NCI-H748 (cell line): ENCODE data around the gene CYB5A.
A peak's percentile ranks its signal among the peaks of the same experiment; 100 is the strongest.
"Not testable (repeated sequence)": the region's sequence is repeated elsewhere in the genome, so short reads cannot be mapped to it uniquely, and the experiment has no call there.

ENCODE experiments used
- DNase-seq: peaks from one replicate; lab custom pipeline; 2025; ENCODE audit not compliant: unreplicated experiment; lab: John Stamatoyannopoulos, UW

Gene CYB5A

DNA sequence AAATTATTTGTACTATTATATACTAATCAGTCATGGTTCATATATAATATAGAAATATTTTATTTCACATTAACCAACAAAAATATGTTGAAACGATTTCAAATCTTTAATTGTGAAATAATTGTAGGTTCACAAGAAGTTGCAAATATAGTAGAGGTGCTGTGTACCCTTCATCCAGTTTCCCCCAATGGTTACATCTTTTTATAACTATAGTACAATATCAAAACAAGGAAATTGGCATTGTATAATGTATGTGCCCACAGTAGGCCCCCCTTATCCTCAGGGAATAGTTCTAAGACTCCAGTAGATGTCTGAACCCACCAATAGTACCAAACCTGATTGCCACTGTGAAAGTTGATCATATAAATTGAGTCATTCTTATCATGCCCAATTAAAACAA, 7.4 kb upstream of the CYB5A start:
- DNase-seq, result no peak

DNA sequence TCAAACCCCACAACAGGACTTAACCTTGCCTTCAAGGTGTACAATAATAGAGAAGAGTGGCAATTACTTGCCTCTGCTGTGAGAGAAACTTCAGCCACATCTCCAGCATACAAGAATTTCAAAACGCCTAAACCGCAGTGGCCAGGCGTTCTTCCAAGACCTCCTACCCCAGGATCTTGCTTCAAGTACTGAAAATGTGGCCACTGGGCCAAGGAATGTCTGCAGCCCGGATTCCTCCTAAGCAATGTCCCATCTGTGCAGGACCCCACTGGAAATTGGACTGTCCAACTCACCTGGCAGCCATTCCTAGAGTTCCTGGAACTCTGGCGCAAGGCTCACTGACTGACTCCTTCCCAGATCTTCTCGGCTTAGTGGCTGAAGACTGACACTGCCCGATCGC, 2.8 kb upstream of the CYB5A start:
- no peak for DNase-seq

DNA sequence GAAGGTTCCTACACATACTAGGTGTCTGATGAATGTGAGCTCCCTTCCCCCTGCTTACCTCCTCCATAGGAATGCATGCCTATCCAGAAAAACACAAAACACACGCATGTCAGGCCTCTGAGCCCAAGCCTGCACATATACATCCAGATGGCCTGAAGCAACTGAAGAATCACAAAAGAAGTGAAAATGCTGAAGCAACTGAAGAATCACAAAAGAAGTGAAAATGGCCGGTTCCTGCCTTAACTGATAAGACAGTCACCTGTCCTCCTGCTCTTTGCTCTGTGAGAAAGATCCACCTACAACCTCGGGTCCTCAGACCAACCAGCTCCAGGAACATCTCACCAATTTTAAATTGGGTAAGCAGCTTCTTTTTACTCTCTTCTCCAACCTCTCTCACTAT, 1.2 kb upstream of the CYB5A start:
- DNase-seq, result not testable (repeated sequence)

DNA sequence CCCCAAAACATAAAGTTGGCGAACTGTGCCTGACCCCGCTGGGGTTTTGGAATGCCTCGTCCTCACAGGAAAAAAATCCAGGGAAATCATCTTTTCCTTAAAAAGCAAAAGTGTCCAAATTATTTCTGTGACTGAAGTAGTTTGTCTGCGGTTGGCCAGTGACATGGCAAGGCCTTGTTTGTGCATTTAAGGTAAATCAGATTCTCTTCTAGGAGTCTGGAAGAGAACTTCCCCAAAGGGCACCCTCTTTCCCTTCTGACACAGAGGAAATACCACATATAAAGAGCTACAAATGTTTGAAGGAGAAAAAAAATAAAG, 737 bp upstream of the CYB5A start:
- no peak for DNase-seq

DNA sequence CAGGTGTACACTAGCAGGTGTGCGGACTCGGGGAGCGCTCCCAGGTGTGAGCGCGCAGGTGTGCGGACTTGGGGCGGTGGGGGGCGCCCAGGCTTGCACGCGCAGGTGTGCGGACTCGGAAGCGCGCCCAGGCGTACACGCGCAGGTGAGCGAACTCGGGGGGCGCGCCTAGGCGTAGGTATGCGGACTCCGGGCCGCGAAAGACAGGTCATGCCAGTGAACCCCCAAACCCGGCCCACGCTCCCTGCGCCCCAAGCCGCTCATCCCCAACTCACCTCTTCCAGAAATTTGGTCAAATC, 342 bp downstream of the CYB5A start:
- DNase-seq, result no peak

DNA sequence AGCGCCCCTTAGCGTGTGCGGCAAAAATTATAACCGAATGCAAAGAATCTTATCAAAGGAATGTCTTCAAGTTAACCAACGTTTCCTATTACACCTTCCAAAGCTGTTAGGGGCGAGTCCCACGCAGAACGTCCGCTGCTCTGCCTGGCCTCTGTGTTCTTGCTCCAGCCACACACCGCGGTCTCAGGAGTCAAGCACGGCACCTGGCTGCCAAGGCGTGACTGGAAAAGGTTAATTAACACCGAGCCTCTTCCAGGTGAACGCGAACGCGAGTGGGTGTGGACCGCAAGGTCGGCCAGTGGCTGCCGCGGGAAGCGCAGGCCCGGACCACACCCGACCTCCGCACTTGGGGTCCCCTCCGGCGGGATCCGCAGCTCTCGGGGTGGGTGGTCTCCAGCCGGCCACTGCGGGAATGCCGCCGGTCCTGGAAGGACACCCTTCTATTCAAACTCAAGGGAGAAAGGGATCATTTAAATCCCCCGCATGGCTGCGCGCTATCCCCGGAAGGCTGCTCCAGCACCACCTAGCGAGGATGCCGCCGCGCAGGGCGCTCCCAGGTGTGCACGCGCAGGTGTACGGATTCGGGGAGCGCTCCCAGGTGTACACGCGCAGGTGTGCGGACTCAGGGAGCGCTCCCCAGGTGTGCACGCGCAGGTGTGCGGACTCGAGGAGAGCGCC, 830 bp downstream of the CYB5A start:
- DNase-seq, result peak; percentile 92

DNA sequence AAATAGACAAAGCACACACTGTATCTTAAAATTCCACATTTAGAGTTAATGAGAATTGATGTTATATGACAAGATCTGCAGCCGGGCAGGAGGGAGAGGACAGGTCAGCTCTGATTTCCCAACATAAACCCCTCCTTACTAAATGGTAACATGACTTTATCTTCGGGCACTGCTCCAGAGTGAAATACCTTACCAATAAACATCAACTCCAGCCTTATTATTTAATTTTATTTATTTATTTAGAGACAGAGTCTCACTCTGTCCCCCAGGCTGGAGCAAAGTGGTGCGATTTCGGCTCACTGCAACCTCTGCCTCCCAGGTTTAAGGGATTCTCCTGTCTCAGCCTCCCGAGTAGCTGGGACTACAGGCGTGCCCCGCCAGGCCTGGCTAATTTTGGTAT, 1.7 kb downstream of the CYB5A start:
- no peak for DNase-seq

DNA sequence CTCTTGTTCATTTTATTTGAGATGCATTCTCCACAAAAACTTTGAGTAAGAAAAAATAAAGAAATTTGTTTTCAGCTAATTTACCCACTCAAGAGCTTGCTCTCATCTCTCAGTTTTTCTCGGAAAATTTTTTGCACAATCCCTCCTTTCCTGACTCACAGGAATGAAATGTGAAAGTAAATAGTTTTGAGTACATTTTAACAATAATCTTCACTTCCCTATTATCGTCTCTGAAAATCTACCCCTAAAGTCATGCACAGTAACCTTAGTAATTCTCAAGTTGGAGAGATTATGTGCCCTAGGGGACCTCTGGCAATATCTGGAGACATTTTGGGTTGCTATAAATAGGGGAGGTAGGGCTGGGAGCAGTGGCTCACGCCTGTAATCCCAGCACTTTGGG, 2.6 kb downstream of the CYB5A start:
- DNase-seq, result no peak

DNA sequence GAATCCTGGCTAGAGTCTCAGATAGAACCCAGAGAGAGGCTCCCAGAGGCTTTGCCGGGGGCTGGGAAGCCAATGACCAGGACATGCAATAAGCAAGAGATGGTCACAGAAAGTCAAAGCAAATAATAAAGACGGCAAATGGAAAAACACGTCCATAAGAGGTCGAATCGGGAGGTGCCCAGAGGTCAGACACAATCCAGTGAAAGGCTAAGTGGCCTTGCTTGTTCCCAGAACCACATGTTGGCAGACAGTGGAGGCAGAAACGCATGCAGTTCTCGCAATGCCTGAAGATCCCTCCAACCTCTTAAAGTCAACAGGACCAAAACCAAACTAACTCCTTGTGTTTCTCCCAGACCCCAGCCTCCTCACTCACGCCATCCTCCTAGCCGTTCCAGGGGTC, 3.0 kb downstream of the CYB5A start:
- peak; percentile 8 for DNase-seq

DNA sequence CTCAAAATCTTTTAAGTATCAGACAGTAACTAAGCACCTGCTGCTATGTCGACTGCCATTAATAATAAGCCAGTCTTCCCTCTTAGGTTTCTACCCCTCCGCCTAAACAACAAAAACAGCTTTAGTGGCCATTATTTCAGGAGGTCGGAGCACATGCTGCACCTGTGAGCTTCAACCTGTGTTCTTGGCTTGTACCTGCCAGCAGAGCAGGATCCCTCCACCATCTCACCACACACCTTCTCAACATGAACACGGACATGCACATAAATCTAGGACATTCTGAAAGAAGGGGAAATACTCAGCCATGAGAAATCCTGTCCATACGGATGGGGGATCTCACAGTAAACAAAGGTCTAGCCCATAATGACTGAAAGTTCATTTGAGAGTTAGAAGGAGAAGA, 3.7 kb downstream of the CYB5A start:
- peak; percentile 77 for DNase-seq

DNA sequence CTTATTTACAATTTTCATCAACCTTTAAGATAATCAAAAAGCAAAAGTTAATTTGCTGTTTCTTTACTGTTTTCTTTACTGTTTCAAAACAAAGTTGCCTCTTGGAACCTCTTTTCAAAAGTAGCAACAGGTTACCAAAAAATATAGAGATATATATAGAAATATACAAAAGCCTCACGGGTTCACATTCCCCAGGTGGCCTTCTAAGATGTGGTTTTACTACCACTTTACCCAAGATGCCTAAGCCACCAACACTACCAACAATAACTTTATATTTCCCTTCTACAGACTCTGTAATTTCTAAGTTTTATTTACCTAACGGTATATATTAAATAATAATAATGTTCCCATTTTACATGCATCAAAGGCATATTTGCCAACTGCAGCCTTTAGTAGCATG, 4.9 kb downstream of the CYB5A start:
- DNase-seq, result no peak

DNA sequence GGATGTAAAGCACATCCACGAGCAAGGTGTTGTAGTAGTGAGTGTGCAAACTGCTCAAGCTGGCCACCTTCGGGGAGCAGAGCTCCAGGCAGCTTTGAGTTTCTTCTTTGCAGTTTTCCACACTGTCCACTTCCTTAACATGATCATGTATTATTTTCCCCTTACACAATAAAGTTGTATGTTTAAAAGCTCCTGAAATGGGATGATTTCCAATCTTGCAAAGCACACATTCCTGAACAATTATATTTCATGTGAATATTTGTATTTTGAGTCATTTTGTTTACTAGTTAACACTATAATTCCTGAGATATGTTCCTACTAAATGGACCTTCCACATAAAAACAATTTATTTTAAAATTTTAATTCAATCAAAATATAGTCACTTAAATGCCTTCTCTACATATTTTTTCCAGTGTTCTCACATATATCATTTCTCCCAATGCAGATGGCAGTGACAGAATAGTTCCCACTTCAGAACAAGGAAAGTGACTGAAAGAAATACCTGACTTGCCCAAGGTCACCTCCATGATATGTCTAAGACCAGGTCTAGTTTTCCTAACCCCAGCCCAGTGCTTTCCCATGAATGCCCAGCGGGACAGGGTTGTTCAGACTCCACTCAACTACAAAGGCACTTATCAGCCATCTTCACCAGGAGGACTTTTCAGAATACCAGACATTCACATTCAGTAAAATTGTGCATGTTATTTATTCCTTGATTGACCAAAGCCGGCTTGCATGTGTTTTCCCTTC, 5.5 kb downstream of the CYB5A start:
- DNase-seq, result no peak

DNA sequence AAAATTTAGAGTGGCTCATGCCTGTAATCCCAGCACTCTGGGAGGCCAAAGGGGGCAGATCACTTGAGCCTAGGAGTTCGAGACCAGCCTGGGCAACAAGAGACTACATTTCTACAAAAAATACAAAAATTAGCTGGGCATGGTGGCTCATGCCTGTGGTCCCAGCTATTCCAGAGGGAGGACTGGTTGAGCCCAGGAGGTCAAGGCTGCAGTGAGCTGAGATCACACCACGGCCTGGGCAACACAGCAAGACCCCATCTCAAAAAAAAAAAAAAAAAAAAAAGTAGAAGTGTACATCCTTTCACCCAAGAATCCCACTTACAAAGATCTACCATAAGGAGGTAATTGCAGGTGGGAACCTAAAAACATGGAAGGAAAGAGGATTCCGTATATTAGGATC, 6.2 kb downstream of the CYB5A start:
- DNase-seq, result not testable (repeated sequence)

DNA sequence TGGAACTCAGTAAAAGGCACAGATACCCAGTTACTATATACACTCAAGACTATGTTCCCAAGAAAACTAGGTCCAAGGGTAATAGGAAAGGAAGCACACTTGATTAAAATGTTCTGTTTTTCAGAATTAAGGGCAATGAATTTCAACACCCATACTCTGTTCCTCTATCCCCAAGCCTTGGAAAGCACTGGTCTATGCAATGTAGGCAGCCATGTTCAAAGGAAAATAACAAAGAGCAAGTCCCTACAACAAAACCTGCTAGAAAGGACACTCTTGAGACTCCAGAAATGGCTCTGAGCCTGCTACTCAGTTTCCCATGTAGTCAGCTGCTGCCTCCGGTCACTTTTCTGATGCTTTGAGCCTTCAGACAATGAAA, 6.8 kb downstream of the CYB5A start:
- peak; percentile 21 for DNase-seq

DNA sequence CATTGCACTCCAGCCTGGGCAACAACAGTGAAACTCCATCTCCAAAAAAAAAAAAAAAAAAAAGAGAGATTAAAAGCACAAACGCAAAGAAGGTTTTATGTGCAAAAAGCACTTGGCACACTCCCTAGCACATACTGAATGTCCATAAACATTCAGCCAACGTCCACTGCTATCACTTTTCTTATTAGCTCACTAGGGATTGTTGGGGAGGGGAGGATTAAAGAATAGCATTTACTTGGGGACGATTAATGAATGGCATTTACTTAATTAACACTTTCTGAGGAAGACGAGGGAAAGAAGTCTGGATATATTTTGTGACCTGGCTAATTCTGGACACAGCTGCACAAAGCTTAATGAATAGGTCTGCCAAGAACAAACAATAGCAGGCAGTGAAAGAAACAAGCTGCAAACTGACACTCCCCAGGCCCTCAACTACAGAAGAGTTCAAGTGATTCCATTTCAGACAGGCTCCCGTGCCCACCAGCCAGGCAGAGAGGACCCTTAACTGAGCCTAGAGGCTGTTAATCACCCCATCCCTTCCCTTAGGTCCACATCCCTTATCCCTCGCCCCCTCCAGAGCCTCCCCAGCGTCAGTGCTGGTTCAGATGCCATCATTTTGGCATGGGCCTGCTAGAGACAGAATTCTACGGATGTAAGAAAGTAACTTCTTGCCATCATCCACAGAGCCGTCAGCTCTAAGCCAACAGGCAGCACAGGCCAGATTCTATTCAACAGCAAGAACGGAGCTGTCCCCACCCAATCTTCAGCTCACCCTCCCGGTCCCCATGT, 7.4 kb downstream of the CYB5A start:
- DNase-seq, result peak; percentile 86

DNA sequence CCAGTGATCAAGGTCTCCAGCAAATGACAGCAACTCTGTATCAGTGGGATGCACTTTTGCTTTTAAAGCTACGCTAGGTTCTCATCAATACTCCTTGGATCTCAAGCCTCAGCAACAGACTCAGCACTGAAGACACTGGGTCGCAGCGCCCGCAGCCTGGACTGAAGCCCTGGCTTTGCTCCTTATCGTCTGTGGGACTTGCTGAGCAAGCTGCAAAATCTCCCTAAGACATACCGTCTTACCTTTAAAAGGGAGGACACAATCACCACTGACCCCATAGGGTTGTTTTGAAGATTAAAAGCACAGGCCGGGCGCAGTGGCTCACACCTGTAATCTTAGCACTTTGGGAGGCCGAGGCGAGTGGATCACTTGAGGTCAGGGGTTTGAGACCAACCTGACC, 8.1 kb downstream of the CYB5A start:
- DNase-seq, result no peak

DNA sequence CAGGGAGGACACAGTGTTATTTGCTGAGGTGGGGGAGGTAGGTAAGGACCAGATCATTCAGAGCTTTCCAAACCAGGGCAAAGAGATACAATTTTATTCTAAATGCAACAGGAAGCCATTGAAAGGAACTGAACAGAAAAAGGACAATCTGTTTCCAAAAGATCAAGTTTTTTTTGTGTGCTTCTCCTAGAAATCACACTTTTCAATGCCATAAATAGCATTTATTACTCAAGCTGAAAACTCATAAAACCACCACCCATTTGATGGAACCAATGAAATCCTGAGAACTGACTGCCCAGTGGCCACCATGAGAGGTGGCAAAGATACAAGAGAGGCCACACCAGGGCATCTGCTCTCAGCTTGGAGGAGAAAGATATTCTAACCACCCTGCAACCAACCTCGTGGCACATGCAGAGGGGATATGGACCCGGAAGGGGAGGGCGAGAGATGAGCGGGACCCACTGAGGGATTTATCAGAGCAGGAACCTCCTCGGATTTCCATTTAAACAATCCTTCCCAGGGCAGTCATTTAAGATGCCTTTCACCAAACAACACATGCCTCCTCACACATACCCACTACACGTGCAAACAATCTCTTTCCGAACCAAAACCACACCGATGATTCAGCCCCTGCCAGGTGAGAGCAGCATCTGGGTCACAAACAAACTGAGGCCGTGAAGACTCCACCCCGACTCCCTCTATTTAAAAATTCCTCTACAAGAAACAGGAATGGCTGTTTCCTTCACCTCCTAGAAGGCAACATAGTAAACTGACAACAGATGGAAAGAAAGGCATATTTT, 8.8 kb downstream of the CYB5A start:
- no peak for DNase-seq

DNA sequence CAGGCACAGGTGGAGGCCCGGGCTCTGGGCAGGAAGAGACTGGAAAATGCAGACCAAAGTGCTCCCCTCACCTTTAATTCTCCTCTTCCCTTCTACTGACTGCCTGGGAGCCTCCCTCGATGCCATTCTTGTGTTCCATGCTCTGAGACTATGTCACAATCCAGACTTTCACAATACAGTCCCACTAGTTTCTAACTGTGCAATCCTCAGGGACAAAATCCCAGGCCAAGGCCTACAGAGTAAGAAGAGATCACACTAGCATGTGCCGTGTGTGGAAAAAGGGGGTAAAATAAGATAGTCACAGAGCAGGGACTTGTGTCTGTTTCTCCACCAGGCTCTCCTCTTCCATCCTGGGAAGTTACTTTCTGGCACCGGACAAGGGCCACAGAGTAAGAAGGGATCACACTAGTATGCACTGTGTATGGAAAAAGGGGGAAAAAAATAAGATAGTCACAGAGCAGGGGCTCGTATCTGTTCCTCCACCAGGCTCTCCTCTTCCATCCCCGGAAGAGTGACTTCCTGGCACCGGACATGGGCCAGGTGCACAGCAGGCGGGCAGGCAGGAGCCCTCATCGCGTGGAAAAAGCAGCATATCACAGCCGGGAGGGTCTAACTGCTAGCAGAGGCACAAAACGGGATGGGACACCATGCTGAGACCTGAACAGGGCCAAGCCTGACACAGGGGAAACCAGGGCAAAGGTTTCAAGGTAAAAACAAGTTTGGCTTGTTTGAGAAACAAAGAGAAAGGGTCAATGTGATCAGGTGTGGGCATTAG, 9.6 kb downstream of the CYB5A start:
- peak; percentile 86 for DNase-seq

DNA sequence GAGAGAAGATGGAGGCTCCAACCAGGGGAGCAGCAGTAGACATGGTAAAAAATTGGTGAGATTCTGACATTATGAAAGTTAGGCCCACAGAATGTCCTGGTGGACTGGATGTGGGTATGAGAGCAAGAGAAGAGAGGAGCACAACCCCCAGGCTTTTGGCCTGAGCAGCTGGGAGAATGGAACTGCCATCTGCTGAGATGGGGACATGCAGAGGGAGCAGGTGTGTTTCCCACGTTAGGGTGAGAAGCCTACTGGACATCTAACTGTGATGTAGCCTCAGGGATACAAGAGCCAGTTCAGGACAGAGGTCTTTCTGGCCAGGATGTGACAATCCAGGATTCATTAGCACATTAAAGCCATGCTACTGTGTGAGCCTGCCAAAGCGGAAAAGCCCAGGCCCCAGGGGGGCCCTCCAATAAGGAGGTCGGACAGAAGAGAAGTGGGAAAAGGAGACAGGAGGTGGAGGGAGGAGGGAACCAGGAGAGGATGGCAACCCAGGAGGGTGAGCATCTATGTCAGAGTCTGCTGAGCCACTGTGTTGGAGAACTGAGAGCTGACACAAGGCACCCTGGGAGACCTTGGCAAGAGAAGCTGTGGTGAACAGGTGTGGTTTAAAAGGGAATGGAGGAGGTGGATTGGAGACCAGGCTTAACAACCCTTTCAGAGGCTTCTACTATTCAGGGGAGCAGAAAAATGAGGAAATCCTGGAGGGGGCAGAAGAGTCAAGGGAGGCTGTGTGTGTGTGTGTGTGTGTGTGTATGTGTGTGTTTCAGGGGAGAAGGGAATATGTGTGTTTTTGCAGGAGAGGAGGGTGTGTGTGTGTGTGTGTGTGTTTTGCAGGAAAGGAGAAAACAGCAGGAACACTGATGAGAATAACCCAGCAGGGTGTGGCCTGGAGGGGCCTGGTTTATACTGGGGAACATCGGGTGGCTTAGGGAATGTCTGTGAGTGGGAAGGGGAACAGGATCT, 10.5 kb downstream of the CYB5A start:
- DNase-seq, result peak; percentile 54

DNA sequence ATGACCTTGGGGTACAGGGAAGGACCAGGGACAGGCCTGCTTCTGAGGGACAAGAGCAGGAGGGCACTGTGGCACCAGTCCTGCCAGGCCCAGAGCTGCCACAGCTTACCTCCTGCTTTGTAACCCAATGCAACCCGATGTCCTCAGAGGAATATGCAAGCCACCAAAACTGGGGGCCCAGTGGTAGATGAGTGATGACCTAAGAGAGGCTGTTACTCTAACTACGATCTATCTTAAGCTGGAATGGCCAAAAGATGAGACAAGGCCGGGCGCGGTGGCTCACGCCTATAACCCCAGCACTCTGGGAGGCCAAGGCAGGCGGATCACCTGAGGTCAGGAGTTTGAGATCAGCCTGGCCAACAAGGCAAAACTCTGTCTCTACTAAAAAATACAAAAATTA, 12.8 kb downstream of the CYB5A start:
- DNase-seq, result no peak
